ENCODE results near the gene KRT73.

The KRT73 gene

GRCh38 chr12:52582486-52582885 lies 35.9 kb downstream of the KRT73 start:
- H4K20me1 ChIP-seq (ENCODE audit: insufficient read depth): no peaks in the 10 kb centered on the region
- H3K27me3 ChIP-seq (ENCODE audit: insufficient read depth, low read depth): peaks cover 45% of the 10 kb centered on the region; the same call in 1 of the 2 replicates
- no peaks in the 10 kb centered on the region for H3K79me2 ChIP-seq (ENCODE audit: insufficient read depth, low read depth)
- H3K4me3 ChIP-seq (IDR thresholded peaks at IDR 0.05; ENCODE audit: insufficient read depth, low read depth, low read length): no peak overlapping the region
- TF ChIP-seq CTCF (conservative IDR thresholded peaks at IDR 0.05; ENCODE audit: low read depth, low read length): no peak
- H3K4me2 ChIP-seq: no peak overlapping the region
- no peak overlapping the region for H3K9ac ChIP-seq
- H3K27ac ChIP-seq: no peak overlapping the region
- H2AFZ ChIP-seq (ENCODE audit: low read depth): no peak overlapping the region
- no peaks in the 10 kb centered on the region for H3K4me1 ChIP-seq (ENCODE audit: low read depth, poor library complexity, severe bottlenecking)
- no peaks in the 10 kb centered on the region for H3K36me3 ChIP-seq (ENCODE audit: insufficient read depth)

GRCh38 chr12:52581481-52581880 lies 36.9 kb downstream of the KRT73 start:
- TF ChIP-seq CTCF (conservative IDR thresholded peaks at IDR 0.05; ENCODE audit: low read depth, low read length): no peak
- Histone ChIP-seq H3K4me2 (no peak overlapping the region), H3K4me3 (IDR thresholded peaks at IDR 0.05; ENCODE audit: insufficient read depth, low read depth, low read length) (no peak overlapping the region), H3K27ac (no peak overlapping the region), H3K79me2 (ENCODE audit: insufficient read depth, low read depth) (no peaks in the 10 kb centered on the region), H4K20me1 (ENCODE audit: insufficient read depth) (no peaks in the 10 kb centered on the region), H3K36me3 (ENCODE audit: insufficient read depth) (no peaks in the 10 kb centered on the region), H3K27me3 (ENCODE audit: insufficient read depth, low read depth) (peaks cover 47% of the 10 kb centered on the region; the same call in 1 of the 2 replicates), H2AFZ (ENCODE audit: low read depth) (no peak overlapping the region), H3K4me1 (ENCODE audit: low read depth, poor library complexity, severe bottlenecking) (no peaks in the 10 kb centered on the region), H3K9ac (no peak overlapping the region)

GRCh38 chr12:52581066-52581465 lies 37.3 kb downstream of the KRT73 start:
- Histone ChIP-seq H2AFZ (ENCODE audit: low read depth) (no peak overlapping the region), H3K27me3 (ENCODE audit: insufficient read depth, low read depth) (peaks cover 47% of the 10 kb centered on the region; the same call in 1 of the 2 replicates)
- TF ChIP-seq CTCF (conservative IDR thresholded peaks at IDR 0.05; ENCODE audit: low read depth, low read length): no peak

GRCh38 chr12:52580496-52580895 lies 37.9 kb downstream of the KRT73 start:
- no peak overlapping the region for H3K9ac ChIP-seq
- H3K4me2 ChIP-seq: no peak overlapping the region
- no peaks in the 10 kb centered on the region for H3K79me2 ChIP-seq (ENCODE audit: insufficient read depth, low read depth)
- no peaks in the 10 kb centered on the region for H3K36me3 ChIP-seq (ENCODE audit: insufficient read depth)
- peaks cover 51% of the 10 kb centered on the region; the same call in 1 of the 2 replicates for H3K27me3 ChIP-seq (ENCODE audit: insufficient read depth, low read depth)
- H3K27ac ChIP-seq: no peak overlapping the region
- H3K4me3 ChIP-seq (IDR thresholded peaks at IDR 0.05; ENCODE audit: insufficient read depth, low read depth, low read length): no peak overlapping the region
- no peaks in the 10 kb centered on the region for H4K20me1 ChIP-seq (ENCODE audit: insufficient read depth)
- H2AFZ ChIP-seq (ENCODE audit: low read depth): no peak overlapping the region
- no peaks in the 10 kb centered on the region for H3K4me1 ChIP-seq (ENCODE audit: low read depth, poor library complexity, severe bottlenecking)
- TF ChIP-seq CTCF (conservative IDR thresholded peaks at IDR 0.05; ENCODE audit: low read depth, low read length): no peak

More at GRCh38 chr12:52581066-52581465, 37.3 kb downstream of the KRT73 start:
- H3K27ac ChIP-seq: no peak overlapping the region
- H3K4me2 ChIP-seq: no peak overlapping the region
- no peaks in the 10 kb centered on the region for H3K36me3 ChIP-seq (ENCODE audit: insufficient read depth)
- H3K79me2 ChIP-seq (ENCODE audit: insufficient read depth, low read depth): no peaks in the 10 kb centered on the region
- H3K4me1 ChIP-seq (ENCODE audit: low read depth, poor library complexity, severe bottlenecking): no peaks in the 10 kb centered on the region
- no peak overlapping the region for H3K4me3 ChIP-seq (IDR thresholded peaks at IDR 0.05; ENCODE audit: insufficient read depth, low read depth, low read length)
- H3K9ac ChIP-seq: no peak overlapping the region
- H4K20me1 ChIP-seq (ENCODE audit: insufficient read depth): no peaks in the 10 kb centered on the region

Measured in KMS-11 (cell line).